SK-N-SH treated with all-trans-retinoic acid at 6 μM for 48 hours (cell line): ENCODE results near the gene ANAPC5.

Source experiments
- ARNTL ChIP-seq: fragments of 450-650 bp; formaldehyde crosslinking; IDR thresholded peaks from 2 replicates; pipeline ENCODE4 v1.5.0; 2020; ENCODE audit warnings: low read depth, mild to moderate bottlenecking, moderate library complexity, borderline replicate concordance
- CSRNP3 ChIP-seq: fragments of 250-450 bp; sonication (Bioruptor Pico); IDR thresholded peaks from 2 replicates; pipeline ENCODE4 v1.5.1; 2021; ENCODE audit warnings: mild to moderate bottlenecking, moderate library complexity
- PPARA ChIP-seq: fragments of 250-450 bp; sonication (Bioruptor Pico); IDR thresholded peaks from 2 replicates; pipeline ENCODE4 v1.5.0; 2020; ENCODE audit warnings: mild to moderate bottlenecking, borderline replicate concordance
- RARB ChIP-seq: fragments of 250-450 bp; sonication (Bioruptor Pico); IDR thresholded peaks from 2 replicates; pipeline ENCODE4 v1.8.0; 2021; ENCODE audit warnings: mild to moderate bottlenecking, moderate library complexity
- SNAI2 ChIP-seq: fragments of 250-450 bp; sonication (Bioruptor Pico); IDR thresholded peaks from 2 replicates; pipeline ENCODE4 v1.5.0; 2020; ENCODE audit warnings: mild to moderate bottlenecking, moderate library complexity
- TOX ChIP-seq: fragments of 250-450 bp; sonication (Bioruptor Pico); IDR thresholded peaks from 2 replicates; pipeline ENCODE4 v1.8.0; 2021; ENCODE audit warnings: mild to moderate bottlenecking, moderate library complexity, borderline replicate concordance
- ZC3H10 ChIP-seq: fragments of 250-450 bp; sonication (Bioruptor Pico); IDR thresholded peaks from 2 replicates; pipeline ENCODE4 v1.5.1; 2021; ENCODE audit warnings: mild to moderate bottlenecking, moderate library complexity
- ZFP3 ChIP-seq: fragments of 250-450 bp; sonication (Bioruptor Pico); IDR thresholded peaks from 2 replicates; pipeline ENCODE4 v1.5.0; 2020; ENCODE audit warnings: mild to moderate bottlenecking, moderate library complexity
- ZFP30 ChIP-seq: fragments of 450-650 bp; formaldehyde crosslinking; IDR thresholded peaks from 2 replicates; pipeline ENCODE4 v1.5.0; 2022; ENCODE audit warnings: mild to moderate bottlenecking, moderate library complexity
- ZNF565 ChIP-seq: fragments of 450-650 bp; formaldehyde crosslinking; conservative IDR thresholded peaks from 2 replicates; pipeline ENCODE4 v1.5.0; 2020; ENCODE audit warnings: low read depth, mild to moderate bottlenecking, moderate library complexity
- ZNF70 ChIP-seq: fragments of 450-650 bp; formaldehyde crosslinking; IDR thresholded peaks from 2 replicates; pipeline ENCODE4 v1.5.0; 2020; ENCODE audit warnings: mild to moderate bottlenecking, moderate library complexity
- ZNF8 ChIP-seq: fragments of 450-650 bp; formaldehyde crosslinking; IDR thresholded peaks from 2 replicates; pipeline ENCODE4 v1.5.0; 2020; ENCODE audit warnings: mild to moderate bottlenecking, moderate library complexity
- TF ChIP-seq, protein P1 (sequence below): fragments of 250-450 bp; sonication (Bioruptor Pico); IDR thresholded peaks from 2 replicates; pipeline ENCODE4 v1.8.0; 2020; ENCODE audit warnings: mild to moderate bottlenecking, moderate library complexity, borderline replicate concordance
- TF ChIP-seq, protein P2 (sequence below): fragments of 250-450 bp; sonication (Bioruptor Pico); IDR thresholded peaks from 2 replicates; pipeline ENCODE4 v1.5.1; 2020; ENCODE audit warnings: low read depth, mild to moderate bottlenecking, moderate library complexity

- TF ChIP-seq, protein P1, sequence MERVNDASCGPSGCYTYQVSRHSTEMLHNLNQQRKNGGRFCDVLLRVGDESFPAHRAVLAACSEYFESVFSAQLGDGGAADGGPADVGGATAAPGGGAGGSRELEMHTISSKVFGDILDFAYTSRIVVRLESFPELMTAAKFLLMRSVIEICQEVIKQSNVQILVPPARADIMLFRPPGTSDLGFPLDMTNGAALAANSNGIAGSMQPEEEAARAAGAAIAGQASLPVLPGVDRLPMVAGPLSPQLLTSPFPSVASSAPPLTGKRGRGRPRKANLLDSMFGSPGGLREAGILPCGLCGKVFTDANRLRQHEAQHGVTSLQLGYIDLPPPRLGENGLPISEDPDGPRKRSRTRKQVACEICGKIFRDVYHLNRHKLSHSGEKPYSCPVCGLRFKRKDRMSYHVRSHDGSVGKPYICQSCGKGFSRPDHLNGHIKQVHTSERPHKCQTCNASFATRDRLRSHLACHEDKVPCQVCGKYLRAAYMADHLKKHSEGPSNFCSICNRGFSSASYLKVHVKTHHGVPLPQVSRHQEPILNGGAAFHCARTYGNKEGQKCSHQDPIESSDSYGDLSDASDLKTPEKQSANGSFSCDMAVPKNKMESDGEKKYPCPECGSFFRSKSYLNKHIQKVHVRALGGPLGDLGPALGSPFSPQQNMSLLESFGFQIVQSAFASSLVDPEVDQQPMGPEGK (CRISPR knock-in tag): no peak
- TF ChIP-seq ZFP30 (CRISPR knock-in tag) (no peak), ZNF565 (CRISPR knock-in tag) (no peak), ZFP3 (CRISPR knock-in tag) (no peak), PPARA (CRISPR knock-in tag) (no peak), SNAI2 (no peak), ZNF70 (CRISPR knock-in tag) (no peak), ZC3H10 (CRISPR knock-in tag) (no peak), RARB (CRISPR knock-in tag) (no peak), TOX (CRISPR knock-in tag) (no peak), CSRNP3 (CRISPR knock-in tag) (no peak), ZNF8 (CRISPR knock-in tag) (no peak), ARNTL (no peak)
- TF ChIP-seq, protein P2, sequence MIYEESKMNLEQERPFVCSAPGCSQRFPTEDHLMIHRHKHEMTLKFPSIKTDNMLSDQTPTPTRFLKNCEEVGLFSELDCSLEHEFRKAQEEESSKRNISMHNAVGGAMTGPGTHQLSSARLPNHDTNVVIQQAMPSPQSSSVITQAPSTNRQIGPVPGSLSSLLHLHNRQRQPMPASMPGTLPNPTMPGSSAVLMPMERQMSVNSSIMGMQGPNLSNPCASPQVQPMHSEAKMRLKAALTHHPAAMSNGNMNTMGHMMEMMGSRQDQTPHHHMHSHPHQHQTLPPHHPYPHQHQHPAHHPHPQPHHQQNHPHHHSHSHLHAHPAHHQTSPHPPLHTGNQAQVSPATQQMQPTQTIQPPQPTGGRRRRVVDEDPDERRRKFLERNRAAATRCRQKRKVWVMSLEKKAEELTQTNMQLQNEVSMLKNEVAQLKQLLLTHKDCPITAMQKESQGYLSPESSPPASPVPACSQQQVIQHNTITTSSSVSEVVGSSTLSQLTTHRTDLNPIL: no peak
Observed at GRCh38 chr12:121352682-121353018, 439 bp upstream of the ANAPC5 start.
